GM12878 (cell line): Measurements from ENCODE around the gene STK33. TPM values are rescaled to one million over a fixed set of nuclear protein-coding genes. Genes with fewer than 3 reads are reported as not detected.

Experiments
- ATAC-seq: fragments of 200-7000 bp; cut with Tn5 transposase; 3 replicates; pipeline ENCODE4 v1.9.1; 2020; ENCODE audit warnings: mild to moderate bottlenecking, moderate library complexity
- BruUV-seq: library from RNA; stranded (reverse); fragments of 400-500 nt; replicated peaks from 2 replicates; lab custom pipeline; 2021; lab: Mats Ljungman, UMichigan
- CTCF ChIA-PET: fragments of 300-600 bp; sonication (Branson Sonifier 250); formaldehyde crosslinking; extraction: SDS; loops from one replicate; lab custom pipeline; 2021; ENCODE audit warnings: inconsistent platforms; lab: Yijun Ruan, JAX
- POLR2A ChIA-PET: fragments of 350-600 bp; formaldehyde crosslinking; extraction: SDS; loops from one replicate; lab custom pipeline; 2021; ENCODE audit warnings: inconsistent platforms; lab: Charles Lee
- RAD21 ChIA-PET: fragments of 300-600 bp; sonication (Branson Sonifier 250); formaldehyde crosslinking; loops from one replicate; lab custom pipeline; 2023; ENCODE audit warnings: antibody characterized with exemption; ENCODE audit not compliant: unreplicated experiment; lab: Charles Lee
- SMC1A ChIA-PET: fragments of 300-600 bp; sonication (Branson Sonifier 250); formaldehyde crosslinking; loops from one replicate; lab custom pipeline; 2023; ENCODE audit not compliant: unreplicated experiment, uncharacterized antibody; lab: Charles Lee
- DNase-seq: peaks from one replicate; pipeline ENCODE4 v3.0.0-alpha.2; 2011; ENCODE audit warnings: low read depth, low spot score
- FAIRE-seq: peaks from 3 replicates; lab custom pipeline; 2011; peaks lifted over from hg19 to GRCh38; lab: Jason Lieb, UNC
- H2AFZ ChIP-seq: 2 replicates; pipeline ENCODE4 v1.6.0; 2011; ENCODE audit warnings: low read depth, low read length, control low read depth; ENCODE audit not compliant: control insufficient read depth
- H3K27ac ChIP-seq: 2 replicates; pipeline ENCODE4 v1.5.1; 2011; ENCODE audit warnings: control low read depth; ENCODE audit not compliant: control insufficient read depth, insufficient read depth
- H3K27me3 ChIP-seq, 2 experiments: replicated peaks in 1 of 2; 2 replicates each; pipeline versions ENCODE4 v1.6.0 to v1.6.1; 2011; ENCODE audit warnings: low read length in 1 of 2; ENCODE audit not compliant: control insufficient read depth in 2 of 2, insufficient read depth in 2 of 2
- H3K36me3 ChIP-seq, 2 experiments: 2 replicates each; pipeline ENCODE4 v1.5.1; 2011; ENCODE audit warnings: low read length in 1 of 2; ENCODE audit not compliant: control insufficient read depth in 2 of 2, insufficient read depth in 2 of 2
- H3K4me1 ChIP-seq: 2 replicates; pipeline ENCODE4 v1.6.1; 2011; ENCODE audit warnings: mild to moderate bottlenecking, low read length, moderate library complexity, mixed read lengths; ENCODE audit not compliant: control insufficient read depth, insufficient read depth
- H3K4me2 ChIP-seq: 2 replicates; pipeline ENCODE4 v1.6.0; 2011; ENCODE audit warnings: control low read depth; ENCODE audit not compliant: control insufficient read depth, insufficient read depth
- H3K4me3 ChIP-seq: fragments of 200-600 bp; sonication (generic); 2 replicates; pipeline ENCODE4 v1.5.1; 2016
- H3K79me2 ChIP-seq: 2 replicates; pipeline ENCODE4 v1.6.0; 2011; ENCODE audit warnings: low read length; ENCODE audit not compliant: control insufficient read depth, insufficient read depth
- H3K9ac ChIP-seq: 2 replicates; pipeline ENCODE4 v1.8.0; 2011; ENCODE audit warnings: low read length, control low read depth, mixed read lengths; ENCODE audit not compliant: control insufficient read depth, insufficient read depth
- H3K9me3 ChIP-seq: replicated peaks from 3 replicates; pipeline ENCODE4 v1.5.1; 2011; ENCODE audit warnings: mild to moderate bottlenecking, low read length; ENCODE audit not compliant: control insufficient read depth, insufficient read depth
- H4K20me1 ChIP-seq: 2 replicates; pipeline ENCODE4 v1.6.0; 2011; ENCODE audit not compliant: control insufficient read depth, insufficient read depth
- GATAD2B ChIP-seq: fragments of 450-650 bp; conservative IDR thresholded peaks from 2 replicates; pipeline ENCODE4 v1.6.1; 2017; ENCODE audit warnings: low read depth, mild to moderate bottlenecking, moderate library complexity
- IKZF2 ChIP-seq, 2 experiments: fragments of 450-650 bp; IDR thresholded peaks; 2 replicates each; pipeline ENCODE4 v1.6.1; 2017; ENCODE audit warnings: mild to moderate bottlenecking in 2 of 2, moderate library complexity in 2 of 2
- MEF2B ChIP-seq: fragments of 450-650 bp; IDR thresholded peaks from 2 replicates; pipeline ENCODE4 v1.6.1; 2018; ENCODE audit warnings: mild to moderate bottlenecking, moderate library complexity; ENCODE audit not compliant: partially characterized antibody, poor library complexity, severe bottlenecking
- RELA ChIP-seq: fragments of 450-650 bp; IDR thresholded peaks from 2 replicates; pipeline ENCODE4 v1.8.0; 2014; ENCODE audit warnings: borderline replicate concordance; ENCODE audit not compliant: partially characterized antibody
- SREBF2 ChIP-seq: IDR thresholded peaks from 2 replicates; pipeline ENCODE4 v1.6.1; 2012; ENCODE audit warnings: mild to moderate bottlenecking, low read length
- WGBS: methylation state at CpG from one replicate; pipeline ENCODE4 v1.1.6; 2016; ENCODE audit warnings: low lambda C conversion rate; ENCODE audit not compliant: insufficient replicate concordance, insufficient coverage; ENCODE audit errors: missing lambda C conversion rate; 5-methylcytosine and 5-hydroxymethylcytosine counted together
- in situ Hi-C: fragments of 300-500 bp; cut with MboI; formaldehyde crosslinking; loops from 9 replicates; pipeline ENCODE4 v1.14.3; 2018; ENCODE audit warnings: mixed read lengths
- intact Hi-C: fragments of 100-400 bp; cut with micrococcal nuclease; formaldehyde crosslinking; loops from one replicate; pipeline ENCODE4 v1.14.2; 2022; ENCODE audit not compliant: unreplicated experiment
- polyA plus RNA-seq, 11 experiments: library from polyadenylated mRNA; depleted of rRNA in 4 of 11; unstranded in 6 of 11; stranded (reverse) in 5 of 11; fragments of >200 nt; fragmentation: Nextera tagmentation in 4 of 11; fragmentation: Illumina TruSeq in 1 of 11; extraction: Ambion mirVana in 4 of 11; extraction: Trizol in 1 of 11; gene quantifications; 1 replicate in 1 of 11; 2 replicates in 10 of 11; pipeline versions ENCODE4 v1.2.1 to v1.2.3, GENCODE V29; 2011 to 2016; ENCODE audit warnings: inconsistent platforms in 2 of 11, missing spikeins in 2 of 11, low read depth in 1 of 11
- total RNA-seq, 4 experiments: library from RNA; depleted of rRNA in 3 of 4; stranded (reverse); fragments of >200 nt in 3 of 4; fragmentation: Illumina TruSeq in 1 of 4; extraction: Trizol in 1 of 4; gene quantifications; 2 replicates each; pipeline versions ENCODE4 v1.2.1 to v1.2.3, GENCODE V29; 2013 to 2021
- TF ChIP-seq, protein P1 (sequence below): fragments of 450-650 bp; IDR thresholded peaks from 2 replicates; pipeline ENCODE4 v1.6.1; 2017; ENCODE audit warnings: mild to moderate bottlenecking, low read depth, inconsistent platforms; ENCODE audit not compliant: poor library complexity, severe bottlenecking
- TF ChIP-seq, protein P2 (sequence below): IDR thresholded peaks from 2 replicates; pipeline ENCODE4 v1.6.1; 2011; ENCODE audit warnings: borderline replicate concordance, low read depth, mild to moderate bottlenecking, moderate library complexity, low read length; ENCODE audit not compliant: insufficient read depth, poor library complexity, severe bottlenecking
- TF ChIP-seq, protein P3 (sequence below): fragments of 450-650 bp; IDR thresholded peaks from 2 replicates; pipeline ENCODE4 v1.6.1; 2017; ENCODE audit warnings: mild to moderate bottlenecking, moderate library complexity

STK33 gene
- total and polyA plus RNA-seq, 10 of the 15 experiments (the other 5 are each of a cell fraction or from before 2014, with no cell fraction given): 5.2 to 27.3 (median 18.3) TPM

DNA sequence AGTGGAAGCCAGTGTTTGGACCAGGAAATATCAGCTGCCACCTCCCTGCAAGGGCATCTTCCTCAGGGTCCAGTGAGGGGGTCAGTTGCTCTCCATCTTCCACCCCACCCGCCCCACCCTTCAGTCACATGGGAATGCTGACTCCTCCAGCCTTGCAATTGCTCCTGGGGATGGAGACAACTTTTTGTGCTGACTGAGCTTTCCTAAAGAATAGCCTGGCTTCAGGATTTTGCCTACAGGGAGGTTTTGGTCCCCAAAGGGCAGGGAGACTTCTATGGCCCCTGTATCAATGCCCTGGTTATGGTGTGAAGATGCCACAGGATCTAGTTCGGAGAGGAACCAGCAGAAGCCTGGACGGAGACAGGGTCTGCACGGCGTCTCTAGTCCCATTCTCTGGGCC is 206.3 kb downstream of the STK33 start:
- H3K9me3 ChIP-seq: no peaks in the 10 kb centered on the region
- intact Hi-C loops (no loop called here), in situ Hi-C loops (no loop called here)
- ChIA-PET RAD21 (no interaction called here), POLR2A (interaction anchor here (0.5 kb wide), 1 partner anchor 347 kb away, joined by 3 read pairs; no protein-coding TSS in a partner anchor), CTCF (interaction anchor here (1.3 kb wide), 1 partner anchor 13 kb away, joined by 3 read pairs; no protein-coding TSS in a partner anchor), SMC1A (no interaction called here)
- no peaks in the 10 kb centered on the region for H4K20me1 ChIP-seq
- H3K4me2 ChIP-seq: no peak overlapping the region
- FAIRE-seq: no peak
- no peaks in the 10 kb centered on the region for H3K36me3 ChIP-seq
- H2AFZ ChIP-seq: no peak overlapping the region
- TF ChIP-seq, protein P1, sequence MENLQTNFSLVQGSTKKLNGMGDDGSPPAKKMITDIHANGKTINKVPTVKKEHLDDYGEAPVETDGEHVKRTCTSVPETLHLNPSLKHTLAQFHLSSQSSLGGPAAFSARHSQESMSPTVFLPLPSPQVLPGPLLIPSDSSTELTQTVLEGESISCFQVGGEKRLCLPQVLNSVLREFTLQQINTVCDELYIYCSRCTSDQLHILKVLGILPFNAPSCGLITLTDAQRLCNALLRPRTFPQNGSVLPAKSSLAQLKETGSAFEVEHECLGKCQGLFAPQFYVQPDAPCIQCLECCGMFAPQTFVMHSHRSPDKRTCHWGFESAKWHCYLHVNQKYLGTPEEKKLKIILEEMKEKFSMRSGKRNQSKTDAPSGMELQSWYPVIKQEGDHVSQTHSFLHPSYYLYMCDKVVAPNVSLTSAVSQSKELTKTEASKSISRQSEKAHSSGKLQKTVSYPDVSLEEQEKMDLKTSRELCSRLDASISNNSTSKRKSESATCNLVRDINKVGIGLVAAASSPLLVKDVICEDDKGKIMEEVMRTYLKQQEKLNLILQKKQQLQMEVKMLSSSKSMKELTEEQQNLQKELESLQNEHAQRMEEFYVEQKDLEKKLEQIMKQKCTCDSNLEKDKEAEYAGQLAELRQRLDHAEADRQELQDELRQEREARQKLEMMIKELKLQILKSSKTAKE: no peak
- no peak for TF ChIP-seq IKZF2 (IDR thresholded peaks at IDR 0.05)
- TF ChIP-seq MEF2B: no peak
- no peak overlapping the region for H3K27ac ChIP-seq
- 62% methylated on average over 5 of the region's 5 CpGs for WGBS
- H3K4me1 ChIP-seq: peaks cover 4% of the 10 kb centered on the region
- H3K4me3 ChIP-seq: no peak overlapping the region
- no peaks in the 10 kb centered on the region for H3K79me2 ChIP-seq
- H3K9ac ChIP-seq: no peak overlapping the region
- no peak for ATAC-seq
- DNase-seq: no peak
- H3K27me3 ChIP-seq: no peaks in the 10 kb centered on the region
- BruUV-seq: no TSS peak

DNA sequence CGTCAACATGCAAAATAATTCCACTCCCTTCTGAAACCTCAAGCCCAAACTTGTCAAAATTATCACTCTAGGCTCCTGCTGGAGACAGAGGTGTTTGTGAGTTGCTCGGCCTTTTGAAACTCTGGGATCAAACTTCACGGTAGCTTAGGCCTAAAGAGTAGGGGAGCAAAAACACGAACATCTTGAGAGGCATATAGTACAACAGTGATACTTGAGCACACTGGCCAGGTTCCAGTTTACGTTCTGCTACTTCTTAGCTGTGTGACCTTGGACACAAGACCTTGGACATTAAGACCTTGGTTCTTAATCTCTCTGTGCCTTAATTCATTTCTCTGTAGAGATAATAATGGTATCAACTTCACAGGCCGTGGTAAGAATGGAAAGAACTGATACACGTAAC is 206.9 kb downstream of the STK33 start:
- no peaks in the 10 kb centered on the region for H3K79me2 ChIP-seq
- no peak for FAIRE-seq
- BruUV-seq: no TSS peak
- DNase-seq: no peak
- H4K20me1 ChIP-seq: no peaks in the 10 kb centered on the region
- H3K36me3 ChIP-seq: no peaks in the 10 kb centered on the region
- no peaks in the 10 kb centered on the region for H3K9me3 ChIP-seq
- RAD21 ChIA-PET: interaction anchor here (1.0 kb wide), 1 partner anchor 177 kb away, joined by 3 read pairs; no protein-coding TSS in a partner anchor
- in situ Hi-C loops (no loop called here), intact Hi-C loops (no loop called here)
- CTCF ChIA-PET: interaction anchor here (1.3 kb wide), 1 partner anchor 12 kb away, joined by 3 read pairs; no protein-coding TSS in a partner anchor
- POLR2A ChIA-PET: no interaction called here
- no peak overlapping the region for H3K27ac ChIP-seq
- H3K27me3 ChIP-seq: no peaks in the 10 kb centered on the region
- no peak for ATAC-seq
- SMC1A ChIA-PET: interaction anchor here (1.1 kb wide), 1 partner anchor 43 kb away, joined by 3 read pairs; no protein-coding TSS in a partner anchor
- no peak overlapping the region for H3K4me3 ChIP-seq
- peaks cover 4% of the 10 kb centered on the region for H3K4me1 ChIP-seq
- no peak overlapping the region for H2AFZ ChIP-seq
- 71% methylated on average over 7 of the region's 7 CpGs for WGBS
- H3K4me2 ChIP-seq: no peak overlapping the region
- H3K9ac ChIP-seq: no peak overlapping the region
- TF ChIP-seq GATAD2B (no peak), RELA (no peak), SREBF2 (no peak)
- TF ChIP-seq, protein P2, sequence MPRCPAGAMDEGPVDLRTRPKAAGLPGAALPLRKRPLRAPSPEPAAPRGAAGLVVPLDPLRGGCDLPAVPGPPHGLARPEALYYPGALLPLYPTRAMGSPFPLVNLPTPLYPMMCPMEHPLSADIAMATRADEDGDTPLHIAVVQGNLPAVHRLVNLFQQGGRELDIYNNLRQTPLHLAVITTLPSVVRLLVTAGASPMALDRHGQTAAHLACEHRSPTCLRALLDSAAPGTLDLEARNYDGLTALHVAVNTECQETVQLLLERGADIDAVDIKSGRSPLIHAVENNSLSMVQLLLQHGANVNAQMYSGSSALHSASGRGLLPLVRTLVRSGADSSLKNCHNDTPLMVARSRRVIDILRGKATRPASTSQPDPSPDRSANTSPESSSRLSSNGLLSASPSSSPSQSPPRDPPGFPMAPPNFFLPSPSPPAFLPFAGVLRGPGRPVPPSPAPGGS: no peak
- TF ChIP-seq, protein P3, sequence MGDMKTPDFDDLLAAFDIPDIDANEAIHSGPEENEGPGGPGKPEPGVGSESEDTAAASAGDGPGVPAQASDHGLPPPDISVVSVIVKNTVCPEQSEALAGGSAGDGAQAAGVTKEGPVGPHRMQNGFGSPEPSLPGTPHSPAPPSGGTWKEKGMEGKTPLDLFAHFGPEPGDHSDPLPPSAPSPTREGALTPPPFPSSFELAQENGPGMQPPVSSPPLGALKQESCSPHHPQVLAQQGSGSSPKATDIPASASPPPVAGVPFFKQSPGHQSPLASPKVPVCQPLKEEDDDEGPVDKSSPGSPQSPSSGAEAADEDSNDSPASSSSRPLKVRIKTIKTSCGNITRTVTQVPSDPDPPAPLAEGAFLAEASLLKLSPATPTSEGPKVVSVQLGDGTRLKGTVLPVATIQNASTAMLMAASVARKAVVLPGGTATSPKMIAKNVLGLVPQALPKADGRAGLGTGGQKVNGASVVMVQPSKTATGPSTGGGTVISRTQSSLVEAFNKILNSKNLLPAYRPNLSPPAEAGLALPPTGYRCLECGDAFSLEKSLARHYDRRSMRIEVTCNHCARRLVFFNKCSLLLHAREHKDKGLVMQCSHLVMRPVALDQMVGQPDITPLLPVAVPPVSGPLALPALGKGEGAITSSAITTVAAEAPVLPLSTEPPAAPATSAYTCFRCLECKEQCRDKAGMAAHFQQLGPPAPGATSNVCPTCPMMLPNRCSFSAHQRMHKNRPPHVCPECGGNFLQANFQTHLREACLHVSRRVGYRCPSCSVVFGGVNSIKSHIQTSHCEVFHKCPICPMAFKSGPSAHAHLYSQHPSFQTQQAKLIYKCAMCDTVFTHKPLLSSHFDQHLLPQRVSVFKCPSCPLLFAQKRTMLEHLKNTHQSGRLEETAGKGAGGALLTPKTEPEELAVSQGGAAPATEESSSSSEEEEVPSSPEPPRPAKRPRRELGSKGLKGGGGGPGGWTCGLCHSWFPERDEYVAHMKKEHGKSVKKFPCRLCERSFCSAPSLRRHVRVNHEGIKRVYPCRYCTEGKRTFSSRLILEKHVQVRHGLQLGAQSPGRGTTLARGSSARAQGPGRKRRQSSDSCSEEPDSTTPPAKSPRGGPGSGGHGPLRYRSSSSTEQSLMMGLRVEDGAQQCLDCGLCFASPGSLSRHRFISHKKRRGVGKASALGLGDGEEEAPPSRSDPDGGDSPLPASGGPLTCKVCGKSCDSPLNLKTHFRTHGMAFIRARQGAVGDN: no peak
